Loucy (cell line): Measurements from ENCODE around the gene WNK4.

Experiments used
- H2AFZ ChIP-seq: fragments of 200-600 bp; sonication (generic); 2 replicates; pipeline ENCODE4 v1.6.0; 2016; ENCODE audit warnings: antibody characterized with exemption, mild to moderate bottlenecking, low read length, moderate library complexity
- H3F3A ChIP-seq: fragments of 200-600 bp; 2 replicates; pipeline ENCODE4 v1.6.0; 2016; ENCODE audit warnings: antibody characterized with exemption, low read depth, mild to moderate bottlenecking
- H3K27me3 ChIP-seq: fragments of 200-600 bp; sonication (generic); 2 replicates; pipeline ENCODE4 v1.6.1; 2014; ENCODE audit warnings: low read length, mild to moderate bottlenecking; ENCODE audit not compliant: insufficient read depth, poor library complexity, severe bottlenecking
- H3K36me3 ChIP-seq: fragments of 200-600 bp; sonication (generic); 2 replicates; pipeline ENCODE4 v1.6.1; 2016; ENCODE audit warnings: low read length; ENCODE audit not compliant: insufficient read depth
- H3K4me1 ChIP-seq: fragments of 200-600 bp; sonication (generic); 2 replicates; pipeline ENCODE4 v1.5.1; 2014; ENCODE audit warnings: low read length, mild to moderate bottlenecking; ENCODE audit not compliant: insufficient read depth, poor library complexity, severe bottlenecking
- H3K4me2 ChIP-seq: fragments of 200-600 bp; sonication (generic); 2 replicates; pipeline ENCODE4 v1.6.0; 2014; ENCODE audit warnings: antibody characterized with exemption, low read length, low read depth, mild to moderate bottlenecking; ENCODE audit not compliant: poor library complexity, severe bottlenecking
- H3K4me3 ChIP-seq: fragments of 200-600 bp; sonication (generic); 2 replicates; pipeline ENCODE4 v1.5.1; 2014; ENCODE audit warnings: low read length, mild to moderate bottlenecking, mixed read lengths; ENCODE audit not compliant: poor library complexity, severe bottlenecking
- H3K79me2 ChIP-seq: fragments of 200-600 bp; sonication (generic); 2 replicates; pipeline ENCODE4 v1.6.1; 2014; ENCODE audit warnings: low read length; ENCODE audit not compliant: insufficient read depth
- H3K9ac ChIP-seq: fragments of 200-600 bp; sonication (generic); 2 replicates; pipeline ENCODE4 v1.6.0; 2014; ENCODE audit warnings: mild to moderate bottlenecking, low read depth, low read length, moderate library complexity; ENCODE audit not compliant: poor library complexity, severe bottlenecking
- H3K9me2 ChIP-seq: fragments of 200-600 bp; sonication (generic); replicated peaks from 2 replicates; pipeline ENCODE4 v1.6.1; 2016; ENCODE audit warnings: low read depth, low read length, mixed read lengths
- H3K9me3 ChIP-seq: fragments of 200-600 bp; sonication (generic); 2 replicates; pipeline ENCODE4 v1.6.1; 2014; ENCODE audit warnings: mild to moderate bottlenecking, antibody characterized with exemption, low read length, low read depth; ENCODE audit not compliant: insufficient read depth
- H4K20me1 ChIP-seq: fragments of 200-600 bp; sonication (generic); 2 replicates; pipeline ENCODE4 v1.6.0; 2014; ENCODE audit warnings: antibody characterized with exemption, low read length, mild to moderate bottlenecking; ENCODE audit not compliant: insufficient read depth, poor library complexity, severe bottlenecking
- CTCF ChIP-seq: fragments of 200-600 bp; sonication (generic); conservative IDR thresholded peaks from 2 replicates; pipeline ENCODE4 v1.5.1; 2014; ENCODE audit warnings: mild to moderate bottlenecking, antibody characterized with exemption, low read length
- EZH2phosphoT487 ChIP-seq: fragments of 200-600 bp; IDR thresholded peaks from 2 replicates; pipeline ENCODE4 v1.6.1; 2018; ENCODE audit warnings: antibody characterized with exemption, mild to moderate bottlenecking, moderate library complexity, borderline replicate concordance

WNK4 gene

DNA sequence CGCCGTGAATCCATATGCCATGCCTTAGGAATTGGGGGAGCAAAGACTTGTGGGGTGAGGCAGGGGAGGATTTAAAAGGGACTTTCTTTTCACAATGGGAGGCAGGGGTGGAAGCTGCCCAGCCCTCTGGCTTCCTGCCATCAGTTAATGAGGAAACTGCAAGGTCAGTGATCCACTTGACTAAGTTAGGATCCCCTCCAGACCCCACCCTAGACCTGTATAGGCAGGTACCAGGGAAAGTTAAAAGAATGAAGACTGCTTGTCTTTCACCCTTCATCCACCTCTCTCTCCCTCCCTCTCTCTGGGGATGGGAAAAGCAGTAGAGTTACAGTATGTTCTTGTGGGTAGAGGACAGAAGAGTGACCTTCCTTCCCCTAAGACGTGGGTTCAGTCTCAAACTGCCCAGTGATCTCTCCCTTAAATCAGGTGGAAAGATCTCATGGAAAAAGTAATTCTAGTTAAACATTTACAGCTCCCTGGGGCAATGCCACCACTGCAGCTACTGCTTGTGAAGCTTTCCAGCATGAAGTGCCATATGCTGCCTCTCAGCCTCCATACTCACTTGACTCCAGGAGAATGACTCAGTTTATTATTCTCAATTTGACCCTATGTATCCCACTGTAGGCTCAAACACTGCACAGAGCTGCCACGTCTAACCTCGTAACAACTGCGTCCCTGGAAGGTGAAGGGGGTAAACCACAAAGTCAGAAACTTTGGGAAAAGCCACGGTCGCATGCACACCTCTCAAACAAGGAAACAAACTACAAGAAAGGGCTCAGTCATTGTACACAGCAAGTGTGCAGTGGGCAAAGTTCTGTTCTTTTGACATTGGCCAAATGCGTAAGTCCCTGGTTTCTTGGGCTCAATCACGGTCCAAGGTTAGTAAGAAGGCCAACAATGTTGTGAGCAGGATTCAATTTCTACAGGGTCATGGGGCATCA is 16.9 kb downstream of the WNK4 start:
- H2AFZ ChIP-seq = no peak overlapping the region
- H4K20me1 ChIP-seq = no peaks in the 10 kb centered on the region

GRCh38 chr17:42798011-42798382 is 17.6 kb downstream of the WNK4 start:
- Histone ChIP-seq H4K20me1 (no peaks in the 10 kb centered on the region), H3K9ac (peak overlapping the region; percentile 88), H3K4me2 (peak overlapping the region; percentile 97), H3K79me2 (peaks cover 20% of the 10 kb centered on the region), H3K36me3 (no peaks in the 10 kb centered on the region), H3K4me1 (peaks cover 12% of the 10 kb centered on the region), H3K27me3 (no peaks in the 10 kb centered on the region), H3K9me2 (no peaks in the 10 kb centered on the region), H2AFZ (peak overlapping the region; percentile 85), H3K4me3 (peak overlapping the region; percentile 88), H3K9me3 (no peaks in the 10 kb centered on the region), H3F3A (no peaks in the 10 kb centered on the region)
- TF ChIP-seq EZH2phosphoT487 = no peak
- no peak for TF ChIP-seq CTCF

More for the DNA sequence above, 16.9 kb downstream of the WNK4 start:
- H3F3A ChIP-seq = no peaks in the 10 kb centered on the region
- H3K9ac ChIP-seq = peak overlapping the region; percentile 88
- H3K79me2 ChIP-seq = peaks cover 20% of the 10 kb centered on the region
- no peak for TF ChIP-seq EZH2phosphoT487
- no peak for TF ChIP-seq CTCF
- no peaks in the 10 kb centered on the region for H3K9me3 ChIP-seq
- peak overlapping the region; percentile 88 for H3K4me3 ChIP-seq
- H3K4me2 ChIP-seq = peak overlapping the region; percentile 97
- no peaks in the 10 kb centered on the region for H3K27me3 ChIP-seq
- H3K9me2 ChIP-seq = no peaks in the 10 kb centered on the region
- H3K4me1 ChIP-seq = peaks cover 12% of the 10 kb centered on the region
- H3K36me3 ChIP-seq = no peaks in the 10 kb centered on the region

GRCh38 chr17:42798383-42799380 is 18.3 kb downstream of the WNK4 start, which contains the start of the genes CNTD1 and COA3:
CNTD1 (plus strand) TSS chr17:42798861; CDS start chr17:42799068, 207 bp downstream.
COA3 (minus strand) TSS chr17:42798704; CDS start chr17:42798681, 23 bp downstream.
- H3K79me2 ChIP-seq = peaks cover 20% of the 10 kb centered on the region
- no peaks in the 10 kb centered on the region for H4K20me1 ChIP-seq
- no peaks in the 10 kb centered on the region for H3K27me3 ChIP-seq
- no peak for TF ChIP-seq CTCF
- TF ChIP-seq EZH2phosphoT487 = no peak
- H3K9me2 ChIP-seq = no peaks in the 10 kb centered on the region
- H3K4me3 ChIP-seq = peak within 1 kb of the TSS; percentile 88
- peak within 1 kb of the TSS; percentile 97 for H3K4me2 ChIP-seq
- H3K4me1 ChIP-seq = peaks cover 12% of the 10 kb centered on the region
- H2AFZ ChIP-seq = peak within 1 kb of the TSS; percentile 85
- peak within 1 kb of the TSS; percentile 88 for H3K9ac ChIP-seq
- H3K9me3 ChIP-seq = no peaks in the 10 kb centered on the region
- H3F3A ChIP-seq = no peaks in the 10 kb centered on the region
- H3K36me3 ChIP-seq = no peaks in the 10 kb centered on the region
